GM19035 (cell line): ENCODE results near the gene FBXW7.

ENCODE experiments used
- ATAC-seq: cut with Tn5 transposase; IDR thresholded peaks from one replicate; pipeline ENCODE4 v1.9.1; 2021; ENCODE audit not compliant: unreplicated experiment

Gene FBXW7

DNA sequence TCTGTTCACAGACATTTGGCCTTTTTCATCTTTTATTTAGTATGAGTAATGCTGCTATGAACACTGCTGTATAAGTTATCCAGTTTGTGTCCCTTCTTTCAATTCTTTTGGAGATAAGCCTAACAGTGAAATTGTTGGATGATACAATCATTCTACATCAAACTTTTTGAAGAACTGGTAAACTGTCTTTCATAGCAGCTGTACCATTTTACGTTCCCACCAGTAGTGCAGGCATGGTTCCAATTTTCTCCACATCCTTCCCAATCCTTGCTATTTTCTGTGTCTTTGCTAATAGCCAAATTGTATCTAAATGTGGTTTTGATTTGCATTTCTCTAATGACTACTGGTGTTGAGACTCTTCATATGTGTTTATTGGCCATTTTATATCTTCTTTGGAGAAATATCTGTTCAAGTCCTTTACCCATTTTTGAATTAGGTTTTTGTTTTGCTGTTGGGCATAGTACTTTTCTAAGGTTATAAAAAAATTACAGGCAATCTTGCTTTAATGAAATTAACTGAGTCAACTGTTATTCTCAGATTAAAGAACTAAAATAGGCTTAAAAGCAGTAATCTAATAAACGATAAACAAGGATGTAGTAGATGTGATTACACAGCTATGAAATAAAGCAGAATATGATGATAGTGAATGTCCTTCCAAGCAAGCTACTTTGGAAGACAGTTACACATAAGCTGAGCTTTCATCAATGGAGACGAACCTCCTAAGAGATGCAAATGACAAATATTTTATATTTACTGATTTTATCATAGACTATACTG lies 57.2 kb downstream of the FBXW7 start:
- ATAC-seq, result no peak

DNA sequence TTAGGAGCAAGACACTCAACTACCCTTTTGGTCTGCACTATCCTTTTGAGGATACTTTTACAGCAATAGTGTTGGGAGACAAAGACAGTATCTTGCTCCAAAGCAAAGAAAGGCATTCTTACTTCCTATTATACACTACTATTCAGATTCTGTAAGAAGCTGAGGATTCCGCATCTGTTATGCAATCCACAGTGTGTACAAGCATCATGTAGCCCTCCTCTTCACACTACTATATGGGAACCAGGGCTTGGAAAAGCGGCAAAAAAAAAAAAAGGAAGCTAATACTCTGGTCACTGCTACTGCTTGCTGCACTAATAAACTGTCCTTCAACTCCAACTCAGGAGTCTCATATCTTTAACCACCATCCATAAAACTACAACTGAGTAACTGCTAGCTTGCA lies 59.1 kb downstream of the FBXW7 start:
- ATAC-seq, result no peak

DNA sequence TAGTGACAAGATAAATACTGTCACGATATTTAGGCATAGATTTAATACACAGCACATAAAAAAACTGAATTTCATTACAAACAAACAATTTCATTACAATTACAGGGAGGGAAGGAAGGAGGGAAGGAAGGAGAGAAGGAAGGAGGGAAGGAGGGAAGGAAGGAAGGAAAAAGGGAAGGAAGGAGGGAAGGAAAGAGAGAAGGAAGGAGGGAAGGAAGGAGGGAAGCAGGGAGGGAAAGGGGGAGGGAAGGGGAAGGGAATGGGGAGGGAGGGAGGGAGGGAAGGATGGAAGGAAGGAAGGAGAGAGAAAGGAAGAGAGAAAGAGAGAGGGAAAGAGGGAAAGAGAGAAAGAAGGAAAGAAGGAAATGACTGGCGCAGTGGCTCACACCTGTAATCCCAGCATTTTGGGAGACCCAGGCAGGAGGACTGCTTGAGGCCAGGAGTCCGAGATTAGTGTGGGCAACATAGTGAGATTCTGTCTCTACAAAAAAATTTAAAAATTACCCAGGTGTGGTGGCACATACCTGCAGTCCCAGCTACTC lies 64.6 kb downstream of the FBXW7 start:
- ATAC-seq, result no peak

DNA sequence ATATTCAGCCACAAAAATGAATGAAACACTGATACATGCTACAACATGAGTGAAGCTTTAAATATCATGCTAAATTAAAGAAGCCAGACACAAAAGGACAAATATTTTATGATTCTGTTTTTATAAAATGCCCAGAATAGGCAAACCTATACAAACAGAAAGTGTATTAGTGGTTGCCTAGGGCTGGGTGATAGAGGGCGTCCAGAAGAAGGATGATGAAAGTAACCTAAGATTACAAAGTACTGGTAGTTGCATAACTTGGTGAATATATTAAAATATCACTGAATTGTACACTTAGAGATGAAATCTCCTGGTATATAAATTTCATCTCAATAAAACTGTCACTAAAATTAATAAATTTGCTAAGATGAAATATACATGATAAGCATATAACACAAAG lies 67.5 kb downstream of the FBXW7 start:
- no peak for ATAC-seq

DNA sequence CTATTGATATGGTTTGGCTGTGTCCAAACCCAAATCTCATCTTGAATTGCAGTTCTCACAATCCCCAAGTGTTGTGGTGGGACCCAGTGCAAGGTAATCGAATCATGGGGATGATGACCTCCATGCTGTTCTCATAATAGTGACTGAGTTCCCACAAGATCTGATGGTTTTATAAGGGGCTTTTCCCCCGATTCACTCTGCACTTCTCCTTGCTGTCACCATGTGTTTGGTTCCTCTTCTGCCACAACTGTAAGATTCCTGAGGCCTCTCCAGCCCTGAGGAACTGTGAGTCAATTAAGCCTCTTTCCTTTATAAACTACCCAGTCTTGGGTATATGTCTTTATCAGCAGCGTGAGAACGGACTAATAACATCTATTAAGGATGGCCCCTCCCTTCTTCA lies 68.8 kb downstream of the FBXW7 start:
- ATAC-seq, result no peak

DNA sequence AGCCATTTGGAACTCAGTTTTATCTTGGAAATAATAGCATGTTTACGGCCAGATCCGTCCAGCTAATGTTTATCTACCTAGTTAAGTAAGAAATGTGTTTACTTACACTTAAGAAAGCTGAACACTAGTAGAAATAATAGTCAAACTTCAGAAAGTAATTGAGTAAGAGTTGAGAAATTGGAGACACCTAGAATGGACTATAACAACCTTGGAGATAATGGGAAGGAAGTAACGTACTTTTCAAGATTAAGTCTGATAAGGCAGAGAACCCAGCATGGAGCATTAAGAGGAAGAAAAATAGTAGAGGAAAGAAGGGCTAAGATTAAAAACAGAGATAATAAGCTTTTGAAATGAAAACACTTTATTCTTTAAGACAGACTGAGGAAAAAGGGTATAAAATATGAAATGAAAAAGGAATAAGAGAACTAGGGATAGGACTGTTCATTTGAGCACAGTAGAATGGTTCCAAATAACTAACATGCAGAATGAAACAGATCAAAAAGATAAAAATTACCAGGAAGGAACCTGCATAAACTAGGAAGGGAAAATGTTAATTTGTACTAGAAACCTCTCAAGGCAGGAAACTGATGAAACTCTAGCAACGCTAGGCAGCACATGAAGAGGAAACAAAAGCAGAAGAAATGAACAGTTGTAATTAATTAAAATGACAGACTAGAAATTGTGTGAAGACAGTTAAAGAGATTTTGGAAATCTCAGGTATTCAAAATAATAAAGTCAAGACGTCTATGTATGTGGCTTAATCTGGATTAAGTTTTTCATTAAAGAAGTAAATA lies 71.7 kb downstream of the FBXW7 start:
- no peak for ATAC-seq

DNA sequence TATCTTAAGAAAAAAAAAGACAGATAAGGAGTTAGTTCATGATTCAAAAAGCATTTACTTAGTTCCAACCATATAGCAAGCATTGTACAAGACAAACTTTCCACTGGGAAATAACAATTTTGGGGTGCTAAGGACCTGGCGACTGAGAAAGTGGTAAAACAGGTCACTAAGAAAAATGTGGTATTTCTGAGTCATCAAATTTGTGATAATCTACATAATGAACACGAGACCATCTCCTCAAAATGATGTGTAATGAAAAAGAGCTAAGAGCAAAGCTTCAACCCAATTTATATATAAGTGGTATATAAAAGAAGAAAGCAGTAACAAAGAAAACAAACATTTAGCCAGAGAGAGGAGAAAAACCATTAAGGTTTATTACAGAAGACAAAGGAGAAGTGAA lies 72.3 kb downstream of the FBXW7 start:
- no peak for ATAC-seq

DNA sequence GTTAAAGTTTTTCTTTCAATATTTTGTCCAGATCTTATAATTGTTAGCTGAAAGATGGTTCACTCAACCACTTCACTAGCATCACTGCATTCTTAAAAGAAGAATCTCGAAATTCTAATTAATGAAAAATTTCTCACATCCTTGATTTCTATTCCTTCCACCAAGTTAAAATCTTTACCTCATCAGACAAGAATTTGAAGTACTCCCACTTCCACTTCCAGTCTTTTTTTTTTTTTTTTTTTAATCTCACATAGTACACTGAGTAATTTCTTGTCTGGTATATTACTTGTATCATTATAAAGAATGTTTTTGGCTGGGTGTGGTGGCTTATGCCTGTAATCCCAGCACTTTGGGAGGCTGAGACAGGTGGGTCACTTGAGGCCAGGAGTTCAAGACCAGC lies 73.2 kb downstream of the FBXW7 start:
- ATAC-seq, result no peak

DNA sequence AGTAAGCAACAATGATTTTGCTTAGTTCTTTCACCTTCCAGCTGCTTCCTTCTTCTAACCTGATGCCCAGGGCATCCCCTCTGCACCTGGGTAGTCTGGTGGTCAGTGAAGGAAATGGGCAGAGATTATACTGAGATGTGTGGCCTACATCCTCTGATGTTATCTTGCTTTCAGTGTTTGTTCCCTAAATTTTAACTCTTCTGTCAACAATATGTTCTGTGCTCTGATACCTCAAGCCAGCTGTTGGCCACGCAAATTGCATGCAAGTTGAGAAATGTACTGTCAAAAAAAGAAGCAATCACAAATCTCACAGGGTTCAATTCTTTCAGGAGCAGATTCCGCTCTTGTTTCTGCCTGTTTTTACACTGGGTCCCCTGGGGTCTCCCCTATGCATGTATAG lies 73.8 kb downstream of the FBXW7 start:
- no peak for ATAC-seq

DNA sequence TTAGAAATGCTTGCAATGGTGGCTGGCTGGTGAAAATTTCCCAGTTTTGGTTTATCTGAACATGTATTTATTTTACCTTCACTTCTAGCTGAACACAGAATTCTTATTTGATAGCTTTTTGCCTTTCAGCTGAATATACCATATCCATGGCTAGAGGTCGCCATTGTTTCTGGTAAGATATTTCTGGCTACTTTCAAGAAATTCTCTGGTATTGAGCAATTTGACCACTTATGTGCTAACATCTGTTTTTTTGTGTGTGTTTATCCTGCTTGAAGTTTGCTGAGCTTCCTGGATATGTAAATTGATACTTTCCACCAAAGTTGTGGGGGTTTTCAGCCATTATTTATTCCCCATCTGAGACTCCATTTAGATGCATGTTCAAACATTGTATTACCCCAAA lies 75.4 kb downstream of the FBXW7 start:
- ATAC-seq, result no peak

DNA sequence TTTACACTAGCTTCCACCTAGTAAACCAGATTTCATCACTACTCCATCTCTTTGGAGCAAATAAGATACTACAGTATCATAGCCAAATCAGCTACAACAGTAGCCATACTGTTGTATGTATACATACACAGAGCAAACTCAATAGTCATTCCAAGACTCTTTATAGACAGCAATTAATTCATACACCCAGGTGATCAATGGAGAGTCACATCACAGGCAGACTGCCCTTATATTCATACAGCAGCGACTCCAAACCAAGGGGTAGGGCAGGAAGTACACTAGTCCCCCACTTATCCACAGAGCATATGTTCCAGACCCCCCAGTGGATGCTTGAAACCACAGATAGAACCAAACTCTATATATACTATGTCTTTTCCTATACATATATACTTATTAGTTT lies 76.6 kb downstream of the FBXW7 start:
- ATAC-seq, result peak; percentile 24

DNA sequence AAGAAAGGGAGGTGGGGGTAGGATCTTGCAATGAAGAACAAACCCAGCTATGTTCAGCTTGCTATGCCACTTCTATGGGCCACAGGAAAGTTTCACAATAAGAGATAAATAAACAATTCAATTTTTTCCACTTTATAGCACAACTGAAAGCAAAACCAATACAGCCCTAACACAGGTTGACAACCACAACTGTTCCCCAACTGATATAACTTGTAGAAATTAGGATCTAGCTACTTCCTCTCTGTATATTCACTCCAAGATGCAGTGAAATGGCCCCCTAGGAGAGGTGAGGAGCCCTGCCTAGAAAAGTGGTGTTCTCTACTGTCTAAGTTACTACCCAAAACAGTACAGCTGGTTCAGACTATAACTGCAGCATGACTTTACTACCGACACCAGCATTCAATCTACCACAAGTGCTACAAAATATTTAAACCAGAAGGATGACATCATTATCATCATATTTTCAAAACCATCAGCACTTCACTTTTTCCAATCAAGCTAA lies 77.0 kb downstream of the FBXW7 start:
- peak; percentile 41 for ATAC-seq

DNA sequence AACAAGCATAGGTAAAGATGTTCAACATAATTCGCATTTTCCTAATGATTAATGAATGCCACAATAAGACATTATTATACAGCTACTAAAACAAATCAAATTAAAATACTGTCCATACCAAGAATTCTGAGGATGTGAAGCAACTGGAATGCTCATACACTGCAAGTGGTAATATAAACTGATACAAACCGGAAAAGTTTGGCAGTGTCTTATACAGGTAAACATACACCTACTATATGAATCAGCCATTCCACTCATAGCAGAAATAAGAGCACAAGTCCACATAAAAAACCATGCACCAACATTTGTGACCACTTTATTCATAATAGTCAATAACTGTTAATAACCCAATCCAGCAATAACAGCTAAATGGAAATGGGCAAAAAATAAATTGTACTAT lies 79.3 kb downstream of the FBXW7 start:
- ATAC-seq, result no peak

DNA sequence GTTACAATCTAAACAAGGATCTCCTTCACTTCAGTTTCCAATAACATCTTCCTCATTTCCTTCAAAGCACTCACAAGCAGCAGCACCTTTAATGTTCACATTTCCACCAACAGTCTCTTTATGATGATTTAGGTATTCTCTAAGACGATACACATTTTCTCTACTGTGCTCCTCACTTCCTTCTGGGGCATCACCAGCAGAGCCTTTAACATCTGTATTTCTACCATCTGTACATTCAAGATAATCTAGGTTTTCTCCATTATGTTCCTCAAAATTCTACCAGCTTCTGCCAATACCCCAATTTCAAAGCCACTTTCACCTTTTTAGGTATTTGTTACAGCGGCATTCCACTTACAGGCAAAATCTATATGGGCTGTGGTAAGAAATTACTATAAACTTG lies 80.6 kb downstream of the FBXW7 start:
- ATAC-seq, result no peak

DNA sequence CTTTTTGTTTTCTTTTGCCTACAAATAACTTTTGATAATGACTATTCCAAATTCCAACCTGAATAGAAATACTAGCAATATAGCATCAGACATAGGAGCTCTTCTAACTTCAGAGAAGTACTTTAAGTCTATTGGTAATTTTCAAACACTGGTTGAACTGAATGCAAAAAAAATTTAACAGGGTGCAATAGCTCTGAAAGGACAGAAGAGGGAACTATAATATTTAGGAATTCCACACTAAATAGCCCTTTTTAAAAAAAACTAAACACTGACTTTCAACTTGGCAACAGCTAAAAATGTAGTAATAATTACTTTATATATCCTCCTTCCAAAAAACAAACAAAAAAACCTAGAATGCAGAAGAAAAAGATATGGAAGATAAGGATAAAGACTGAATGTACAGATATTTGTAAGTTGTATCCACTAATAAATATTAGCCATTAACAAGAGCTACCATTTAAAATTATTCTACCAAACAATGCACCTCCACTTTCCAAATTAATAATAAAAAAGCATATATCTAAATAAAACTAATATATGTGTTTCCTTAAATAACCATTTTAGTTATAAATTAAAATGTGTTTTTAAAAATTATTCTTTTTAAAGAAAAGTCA lies 81.4 kb downstream of the FBXW7 start:
- ATAC-seq, result no peak

DNA sequence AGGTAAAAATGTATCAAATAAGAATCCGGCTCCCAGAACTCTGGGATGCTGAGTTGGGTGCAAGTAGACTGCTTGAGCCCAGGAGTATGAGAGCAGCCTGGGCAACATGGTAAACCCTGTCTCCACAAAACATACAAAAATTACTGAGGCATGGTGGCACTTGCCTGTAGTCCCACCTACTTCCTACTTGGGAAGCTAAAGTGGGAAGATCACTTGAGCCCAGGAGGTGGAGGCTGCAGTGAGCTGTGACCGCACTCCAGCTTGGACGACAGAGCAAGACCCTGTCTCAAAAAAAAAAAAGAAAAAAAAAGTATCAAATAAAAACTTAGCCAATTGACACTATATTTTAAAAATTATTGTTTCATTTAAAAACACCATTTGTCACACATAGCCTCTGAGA lies 84.4 kb downstream of the FBXW7 start:
- ATAC-seq, result no peak

DNA sequence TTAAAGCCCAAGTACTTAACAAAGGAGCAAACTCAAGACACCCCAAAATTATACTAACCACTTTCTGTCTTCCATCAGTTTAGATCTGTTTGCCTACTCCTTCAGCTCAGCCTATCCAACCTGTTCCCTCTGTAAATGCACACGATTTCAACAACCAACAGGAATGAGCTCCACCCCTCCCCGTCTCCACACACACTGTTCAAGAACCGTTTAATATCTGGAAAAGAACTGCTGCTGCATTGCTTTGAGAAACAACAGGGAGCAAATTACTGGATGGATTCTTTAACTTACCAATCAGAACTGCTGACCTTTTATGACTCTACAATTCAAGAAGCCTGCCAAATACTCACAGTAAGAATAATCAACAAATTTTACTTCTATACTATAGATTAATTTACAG lies 87.0 kb downstream of the FBXW7 start:
- no peak for ATAC-seq

DNA sequence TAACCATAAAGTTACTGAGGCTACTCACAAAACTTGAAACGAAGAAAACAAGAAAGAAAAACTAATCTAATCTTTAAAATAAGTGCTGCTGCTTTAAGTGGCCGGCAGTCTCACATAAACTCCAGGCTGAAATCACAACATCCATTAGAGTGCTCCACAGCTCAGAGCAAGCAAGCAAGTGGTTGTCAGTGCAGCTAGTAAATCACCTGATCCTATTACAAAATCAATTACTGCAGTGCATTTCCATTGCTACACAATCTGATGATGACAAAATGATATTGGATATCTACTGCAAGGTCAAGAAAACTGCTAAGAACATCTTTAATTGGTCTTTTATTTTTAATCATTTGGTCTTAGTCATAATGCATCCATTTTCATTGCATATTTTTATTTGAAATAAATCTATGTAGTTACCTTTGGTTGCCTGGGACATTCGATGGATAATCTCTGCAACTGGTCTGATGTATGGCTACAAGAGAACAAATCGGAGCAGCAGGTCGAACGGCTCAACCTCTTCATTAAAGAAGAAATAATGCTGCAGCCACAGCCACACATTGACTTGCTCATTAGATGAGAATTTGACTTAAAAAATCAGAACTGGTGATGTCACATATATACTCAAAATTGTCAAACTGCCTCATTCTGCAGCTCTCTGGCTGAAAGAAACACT lies 87.7 kb downstream of the FBXW7 start:
- no peak for ATAC-seq

DNA sequence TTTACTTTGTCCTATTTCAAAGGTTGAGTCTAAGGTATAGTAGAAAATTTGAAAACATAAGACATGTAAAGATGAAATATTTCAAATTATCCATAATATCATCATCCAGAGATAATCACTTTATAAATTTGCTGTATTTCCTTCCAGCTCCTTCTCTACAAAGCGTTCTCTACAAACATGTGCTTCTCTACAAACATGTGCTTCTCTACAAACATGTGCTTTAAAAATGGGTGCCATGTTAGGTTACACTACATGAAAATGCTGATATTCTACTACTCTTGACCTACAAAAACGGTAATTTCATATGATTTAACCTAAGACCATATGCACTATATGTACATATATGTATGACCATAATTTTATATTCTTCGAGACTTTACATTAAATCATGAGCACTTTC lies 92.0 kb downstream of the FBXW7 start:
- no peak for ATAC-seq

DNA sequence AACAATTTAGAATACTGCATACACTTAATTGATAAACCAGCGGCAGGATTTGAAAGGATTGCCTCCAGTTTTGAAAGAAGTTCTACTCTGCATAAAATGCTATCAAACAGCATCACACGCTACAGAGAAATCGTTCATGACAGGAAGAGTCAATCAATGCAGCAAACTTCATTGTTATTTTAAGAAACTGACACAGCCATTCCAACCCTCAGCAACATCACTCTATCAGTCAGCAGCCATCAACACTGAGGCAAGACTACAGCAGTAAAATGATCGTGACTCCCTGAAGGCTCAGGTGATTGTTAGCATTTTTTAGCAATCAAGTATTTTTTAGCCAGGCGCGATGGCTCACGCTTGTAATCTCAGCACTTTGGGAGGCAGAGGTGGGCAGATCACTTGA lies 98.3 kb downstream of the FBXW7 start:
- ATAC-seq, result no peak

DNA sequence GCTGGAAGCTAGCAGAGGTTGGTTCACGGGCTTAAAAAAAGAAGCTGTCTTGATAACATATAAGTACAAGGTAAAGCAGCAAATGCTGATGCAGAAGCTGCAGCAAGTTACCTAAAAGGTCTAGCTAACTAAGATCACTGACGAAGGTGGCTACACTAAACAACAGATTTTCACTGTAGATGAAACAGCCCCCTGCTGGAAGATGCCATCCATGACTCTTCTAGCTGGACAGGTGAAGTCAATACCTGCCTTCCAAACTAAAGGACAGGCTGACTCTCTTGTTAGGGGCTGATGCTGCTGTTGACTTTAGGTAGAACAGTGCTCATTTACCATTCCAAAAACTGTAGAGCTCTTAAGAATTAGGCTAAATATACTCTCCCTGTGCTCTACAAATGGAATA lies 99.5 kb downstream of the FBXW7 start:
- no peak for ATAC-seq
